PFSK-1 (cell line): ENCODE data around the gene RALGPS1.

ENCODE experiments used
- FOXP2 ChIP-seq: optimal IDR thresholded peaks from 2 replicates; pipeline ENCODE3; 2011; ENCODE audit warnings: borderline replicate concordance, control low read depth, inconsistent platforms; ENCODE audit not compliant: insufficient read depth; ENCODE audit errors: extremely low read length, extremely low read depth
- POLR2AphosphoS5 ChIP-seq: IDR thresholded peaks from 2 replicates; pipeline ENCODE4 v1.6.1; 2012; ENCODE audit warnings: low read depth, mild to moderate bottlenecking, control low read depth, low read length, moderate library complexity
- SIN3A ChIP-seq: IDR thresholded peaks from 2 replicates; pipeline ENCODE4 v1.6.1; 2012; ENCODE audit warnings: mild to moderate bottlenecking, low read length, moderate library complexity, borderline replicate concordance; ENCODE audit not compliant: insufficient read depth
- TAF1 ChIP-seq: IDR thresholded peaks from 2 replicates; pipeline ENCODE4 v1.6.1; 2012; ENCODE audit warnings: low read length, control low read depth, borderline replicate concordance; ENCODE audit not compliant: insufficient read depth
- TF ChIP-seq, protein P1 (sequence below), 2 experiments: IDR thresholded peaks; 2 replicates each; pipeline versions ENCODE4 v1.6.1 to v1.8.0; 2011 to 2012; ENCODE audit warnings: low read depth in 2 of 2, low read length in 2 of 2, control low read depth in 1 of 2, inconsistent platforms in 1 of 2, mild to moderate bottlenecking in 1 of 2, moderate library complexity in 1 of 2; ENCODE audit not compliant: insufficient read depth in 1 of 2

Gene RALGPS1

DNA sequence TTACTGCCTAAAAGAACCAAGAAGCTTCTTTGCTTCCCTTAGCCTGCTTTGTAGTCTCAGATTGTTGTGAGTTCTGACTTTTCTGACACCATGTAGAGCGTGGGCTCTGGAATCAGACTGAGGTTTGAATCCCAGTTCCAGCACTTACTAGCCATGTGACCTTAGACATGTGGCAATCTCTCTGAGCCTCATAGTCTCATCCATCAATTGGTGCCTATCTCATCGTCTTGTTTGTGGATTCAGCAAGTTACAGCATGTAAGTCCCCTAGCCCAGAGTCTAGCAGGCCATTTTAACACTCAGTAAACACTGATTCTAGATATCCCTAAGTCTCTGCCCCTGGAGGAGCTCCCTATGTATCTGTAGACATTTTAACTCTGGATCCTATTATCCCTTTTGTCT is 113.1 kb downstream of the RALGPS1 start:
- TF ChIP-seq TAF1 (no peak), SIN3A (no peak), FOXP2 (no peak), POLR2AphosphoS5 (no peak)
- TF ChIP-seq, protein P1, sequence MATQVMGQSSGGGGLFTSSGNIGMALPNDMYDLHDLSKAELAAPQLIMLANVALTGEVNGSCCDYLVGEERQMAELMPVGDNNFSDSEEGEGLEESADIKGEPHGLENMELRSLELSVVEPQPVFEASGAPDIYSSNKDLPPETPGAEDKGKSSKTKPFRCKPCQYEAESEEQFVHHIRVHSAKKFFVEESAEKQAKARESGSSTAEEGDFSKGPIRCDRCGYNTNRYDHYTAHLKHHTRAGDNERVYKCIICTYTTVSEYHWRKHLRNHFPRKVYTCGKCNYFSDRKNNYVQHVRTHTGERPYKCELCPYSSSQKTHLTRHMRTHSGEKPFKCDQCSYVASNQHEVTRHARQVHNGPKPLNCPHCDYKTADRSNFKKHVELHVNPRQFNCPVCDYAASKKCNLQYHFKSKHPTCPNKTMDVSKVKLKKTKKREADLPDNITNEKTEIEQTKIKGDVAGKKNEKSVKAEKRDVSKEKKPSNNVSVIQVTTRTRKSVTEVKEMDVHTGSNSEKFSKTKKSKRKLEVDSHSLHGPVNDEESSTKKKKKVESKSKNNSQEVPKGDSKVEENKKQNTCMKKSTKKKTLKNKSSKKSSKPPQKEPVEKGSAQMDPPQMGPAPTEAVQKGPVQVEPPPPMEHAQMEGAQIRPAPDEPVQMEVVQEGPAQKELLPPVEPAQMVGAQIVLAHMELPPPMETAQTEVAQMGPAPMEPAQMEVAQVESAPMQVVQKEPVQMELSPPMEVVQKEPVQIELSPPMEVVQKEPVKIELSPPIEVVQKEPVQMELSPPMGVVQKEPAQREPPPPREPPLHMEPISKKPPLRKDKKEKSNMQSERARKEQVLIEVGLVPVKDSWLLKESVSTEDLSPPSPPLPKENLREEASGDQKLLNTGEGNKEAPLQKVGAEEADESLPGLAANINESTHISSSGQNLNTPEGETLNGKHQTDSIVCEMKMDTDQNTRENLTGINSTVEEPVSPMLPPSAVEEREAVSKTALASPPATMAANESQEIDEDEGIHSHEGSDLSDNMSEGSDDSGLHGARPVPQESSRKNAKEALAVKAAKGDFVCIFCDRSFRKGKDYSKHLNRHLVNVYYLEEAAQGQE (IDR thresholded peaks at IDR 0.05; ENCODE audit: insufficient read depth in 1 of 2, low read depth in 2 of 2, low read length in 2 of 2), result no peak

DNA sequence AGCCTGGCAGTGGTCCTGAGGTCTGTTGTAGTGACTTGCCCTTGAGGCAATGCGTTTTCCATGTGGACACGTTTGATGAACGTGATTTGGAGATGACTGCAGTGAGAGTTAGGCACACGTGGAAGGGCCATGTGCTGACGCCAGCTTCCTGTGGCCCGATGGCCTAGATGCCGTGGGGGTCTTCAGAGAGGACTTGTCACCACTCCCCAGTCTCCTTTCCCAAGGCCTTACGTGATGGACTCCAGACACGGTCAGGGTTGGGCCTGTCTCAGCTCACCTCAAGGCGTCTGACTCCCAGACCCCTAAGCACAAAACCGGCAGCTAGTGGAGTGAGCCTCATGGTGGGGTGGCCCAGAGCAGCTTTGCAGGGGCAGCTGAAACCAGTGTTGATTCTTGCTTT is 115.0 kb downstream of the RALGPS1 start:
- TF ChIP-seq TAF1 (no peak), POLR2AphosphoS5 (no peak), SIN3A (no peak)

DNA sequence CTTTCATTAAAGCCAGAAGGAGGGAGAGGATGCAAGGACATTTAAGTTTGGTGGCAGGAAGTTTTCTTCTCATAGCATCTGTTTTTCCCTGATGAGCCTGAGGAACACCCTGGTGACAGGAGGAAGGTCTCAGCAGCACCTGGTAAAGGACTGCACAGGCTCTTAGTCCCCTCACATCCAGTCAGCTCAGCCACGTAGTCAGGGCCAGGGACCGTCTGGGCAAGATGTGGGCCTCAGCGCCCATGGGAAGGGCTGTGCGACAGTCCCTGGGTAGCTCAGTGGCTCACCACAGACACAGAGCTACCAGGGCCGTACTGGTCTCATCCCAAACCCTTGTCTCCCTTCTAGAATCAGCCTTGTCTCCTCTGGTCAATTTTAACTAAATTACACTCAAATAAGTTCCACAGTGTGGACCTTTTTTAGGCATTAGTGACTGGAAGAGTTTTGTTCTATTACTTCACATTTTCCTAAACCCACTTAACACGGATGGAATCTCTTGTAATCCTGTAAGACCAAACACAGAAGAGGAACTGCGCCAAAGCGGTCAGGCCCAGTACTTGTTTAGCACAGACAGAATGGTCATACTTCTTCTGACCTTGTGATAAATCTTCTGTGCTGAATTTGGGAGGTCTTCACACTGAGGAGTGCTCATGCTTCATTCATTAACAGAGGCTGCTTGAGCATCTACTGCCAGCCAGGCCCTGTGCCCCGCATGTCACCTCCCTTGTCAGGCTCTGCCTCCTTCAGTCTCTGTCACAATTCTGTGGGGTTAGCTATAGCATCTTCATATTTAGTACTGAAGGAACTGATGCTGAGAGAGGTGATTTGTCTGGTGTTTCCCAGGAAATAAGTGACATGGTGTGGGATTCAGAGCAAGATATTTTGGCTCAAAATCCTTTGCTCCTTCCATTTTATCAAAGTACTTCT is 116.5 kb downstream of the RALGPS1 start:
- TF ChIP-seq SIN3A, result no peak
- TF ChIP-seq, protein P1 (IDR thresholded peaks at IDR 0.05; ENCODE audit: insufficient read depth in 1 of 2, low read depth in 2 of 2, low read length in 2 of 2), result no peak

DNA sequence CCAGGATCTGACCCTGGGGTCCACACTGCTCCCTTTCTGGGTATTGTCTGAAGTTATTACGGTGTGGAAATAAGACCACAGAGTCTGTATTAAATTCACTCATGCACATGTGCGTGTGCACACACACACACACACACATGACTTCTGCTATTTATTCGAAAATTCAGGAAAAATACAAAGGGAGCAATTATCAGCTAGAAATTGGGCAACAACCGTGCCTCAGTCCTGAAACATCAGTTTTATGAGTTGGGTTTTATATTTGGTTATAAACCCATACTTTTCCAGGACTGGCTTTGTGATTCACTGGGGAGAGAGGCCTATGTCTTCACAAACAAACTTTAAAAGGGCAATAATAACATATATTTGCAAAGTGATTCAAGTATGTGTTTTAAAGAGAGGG is 117.7 kb downstream of the RALGPS1 start:
- TF ChIP-seq POLR2AphosphoS5, result no peak

DNA sequence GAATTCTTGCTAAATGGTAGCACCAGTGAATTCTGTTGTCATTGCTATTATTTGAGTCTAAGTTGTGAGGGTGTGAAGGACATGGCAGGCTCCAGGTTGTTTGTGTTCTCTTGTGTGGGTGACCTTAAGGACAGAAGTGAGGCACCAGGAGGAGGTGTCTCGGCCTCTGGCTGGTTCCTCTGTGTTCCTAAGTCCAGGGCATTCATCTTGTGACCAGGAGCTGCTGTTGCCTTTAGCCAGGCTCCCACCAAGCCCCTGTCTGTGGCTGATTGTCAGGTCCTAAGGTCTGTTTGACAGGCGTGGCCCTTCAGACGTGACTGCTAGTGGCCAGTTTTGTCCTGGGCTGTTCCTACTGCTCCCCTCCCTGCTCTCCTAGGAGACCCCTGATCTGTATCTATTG is 118.5 kb downstream of the RALGPS1 start:
- TF ChIP-seq FOXP2 (no peak), SIN3A (no peak), POLR2AphosphoS5 (no peak)
- TF ChIP-seq, protein P1 (IDR thresholded peaks at IDR 0.05; ENCODE audit: insufficient read depth in 1 of 2, low read depth in 2 of 2, low read length in 2 of 2), result no peak

DNA sequence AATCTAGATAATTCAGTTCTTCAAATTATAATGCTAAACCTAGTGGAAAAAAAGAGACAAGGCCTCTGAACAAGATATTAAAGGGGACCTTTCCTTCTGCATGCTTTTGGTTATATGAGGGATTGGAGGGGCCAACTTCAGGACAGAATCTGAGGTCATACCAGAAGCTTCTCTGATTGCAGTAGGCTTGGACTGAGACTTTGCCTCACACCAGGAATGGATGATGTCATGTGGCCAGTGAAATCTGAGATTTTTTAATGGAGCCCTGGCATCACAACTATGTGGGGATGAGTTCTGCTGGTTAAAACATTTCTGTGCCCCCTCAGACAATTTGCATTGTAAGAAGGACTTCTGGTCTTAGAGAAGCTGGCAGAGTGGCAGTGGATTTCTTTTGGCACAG is 119.2 kb downstream of the RALGPS1 start:
- TF ChIP-seq, protein P1 (IDR thresholded peaks at IDR 0.05; ENCODE audit: insufficient read depth in 1 of 2, low read depth in 2 of 2, low read length in 2 of 2), result no peak
